SK-N-SH (cell line): ENCODE data around the gene PDE6A. TPM values are rescaled to one million over a fixed set of nuclear protein-coding genes. Genes with fewer than 3 reads are reported as not detected.

Experiments
- CTCF ChIA-PET: fragments of 300-600, 350-600 bp; formaldehyde crosslinking; extraction: SDS; loops from one replicate; lab custom pipeline; 2021; lab: Yijun Ruan, JAX
- POLR2A ChIA-PET: fragments of 350-600 bp; sonication (Branson Sonifier 250); formaldehyde crosslinking; extraction: SDS; loops from one replicate; lab custom pipeline; 2020; ENCODE audit warnings: antibody characterized with exemption, inconsistent platforms; lab: Yijun Ruan, JAX
- DNase-seq: peaks from one replicate; pipeline ENCODE4 v3.0.0; 2012
- H2AFZ ChIP-seq: fragments of 200-600 bp; sonication (generic); 2 replicates; pipeline ENCODE4 v1.8.1; 2016; ENCODE audit warnings: antibody characterized with exemption, mild to moderate bottlenecking, low read depth
- H3F3A ChIP-seq: fragments of 200-600 bp; sonication (generic); replicated peaks from 2 replicates; pipeline ENCODE3; 2016; ENCODE audit warnings: antibody characterized with exemption, mild to moderate bottlenecking; ENCODE audit not compliant: insufficient read depth
- H3K27ac ChIP-seq, 2 experiments: fragments of 200-500 bp in 1 of 2; fragments of 200-600 bp in 1 of 2; sonication (Bioruptor generic) in 1 of 2; sonication (generic), shearing (Covaris generic) in 1 of 2; 2 replicates each; pipeline versions ENCODE4 v1.5.1 to v1.6.1; 2014 to 2016; ENCODE audit warnings: low read depth in 2 of 2, inconsistent platforms in 1 of 2, low read length in 1 of 2, mild to moderate bottlenecking in 1 of 2, mixed read lengths in 1 of 2
- H3K27me3 ChIP-seq: fragments of 200-600 bp; sonication (generic), shearing (Covaris generic); 2 replicates; pipeline ENCODE4 v1.6.1; 2016; ENCODE audit warnings: mixed run types; ENCODE audit not compliant: insufficient read depth
- H3K36me3 ChIP-seq, 2 experiments: fragments of 200-500 bp in 1 of 2; fragments of 200-600 bp in 1 of 2; sonication (Bioruptor generic) in 1 of 2; sonication (generic) in 1 of 2; replicated peaks in 1 of 2; 2 replicates each; pipeline versions ENCODE3 to v1.5.1; 2014 to 2016; ENCODE audit warnings: low read length in 1 of 2, mild to moderate bottlenecking in 1 of 2; ENCODE audit not compliant: insufficient read depth in 2 of 2, control insufficient read depth in 1 of 2
- H3K4me1 ChIP-seq, 2 experiments: fragments of 200-500 bp in 1 of 2; fragments of 200-600 bp in 1 of 2; sonication (Bioruptor generic) in 1 of 2; sonication (generic), shearing (Covaris generic) in 1 of 2; 2 replicates each; pipeline versions ENCODE4 v1.5.1 to v1.6.1; 2014 to 2016; ENCODE audit warnings: low read depth in 1 of 2, low read length in 1 of 2, mixed run types in 1 of 2; ENCODE audit not compliant: insufficient read depth in 2 of 2, control insufficient read depth in 1 of 2
- H3K4me2 ChIP-seq: fragments of 200-600 bp; sonication (generic), shearing (Covaris generic); 2 replicates; pipeline ENCODE4 v1.6.1; 2017; ENCODE audit warnings: mixed run types
- H3K4me3 ChIP-seq, 2 experiments: fragments of 200-500 bp in 1 of 2; fragments of 200-600 bp in 1 of 2; sonication (Bioruptor generic) in 1 of 2; sonication (generic), shearing (Covaris generic) in 1 of 2; 2 replicates each; pipeline versions ENCODE4 v1.5.1 to v1.8.1; 2014 to 2016; ENCODE audit warnings: low read depth in 2 of 2, inconsistent platforms in 1 of 2, low read length in 1 of 2, mild to moderate bottlenecking in 1 of 2, mixed read lengths in 1 of 2, moderate library complexity in 1 of 2
- H3K79me2 ChIP-seq: fragments of 200-600 bp; sonication (generic); 2 replicates; pipeline ENCODE4 v1.8.1; 2017; ENCODE audit warnings: mild to moderate bottlenecking; ENCODE audit not compliant: insufficient read depth
- H3K9ac ChIP-seq: fragments of 200-600 bp; sonication (generic); 2 replicates; pipeline ENCODE4 v1.6.1; 2017; ENCODE audit warnings: mixed run types
- H3K9me2 ChIP-seq: fragments of 200-600 bp; sonication (generic); 2 replicates; pipeline ENCODE4 v1.6.1; 2017; ENCODE audit warnings: mixed run types
- H3K9me3 ChIP-seq: fragments of 200-600 bp; sonication (generic); 2 replicates; pipeline ENCODE4 v1.6.1; 2017; ENCODE audit warnings: mixed run types, mild to moderate bottlenecking, moderate library complexity
- H4K20me1 ChIP-seq: fragments of 200-600 bp; sonication (generic); 2 replicates; pipeline ENCODE4 v1.6.1; 2017; ENCODE audit warnings: mild to moderate bottlenecking, mixed run types; ENCODE audit not compliant: insufficient read depth
- CHD2 ChIP-seq: fragments of 150-350 bp; IDR thresholded peaks from 2 replicates; pipeline ENCODE4 v1.6.1; 2018; ENCODE audit warnings: low read length; ENCODE audit not compliant: partially characterized antibody
- EZH2phosphoT487 ChIP-seq: fragments of 200-600 bp; sonication (generic); IDR thresholded peaks from 2 replicates; pipeline ENCODE4 v1.6.1; 2017; ENCODE audit warnings: low read depth, mixed run types, mild to moderate bottlenecking, antibody characterized with exemption, moderate library complexity, borderline replicate concordance
- FOXJ3 ChIP-seq: sonication (generic); formaldehyde crosslinking; IDR thresholded peaks from 2 replicates; pipeline ENCODE4 v1.5.1; 2020; ENCODE audit warnings: mild to moderate bottlenecking, missing genetic modification reagents
- GABPA ChIP-seq: IDR thresholded peaks from 2 replicates; pipeline ENCODE4 v1.4.0; 2012; ENCODE audit warnings: low read depth, mild to moderate bottlenecking
- MEF2A ChIP-seq: IDR thresholded peaks from 2 replicates; pipeline ENCODE4 v1.4.0; 2012; ENCODE audit warnings: low read depth, borderline replicate concordance
- MXI1 ChIP-seq: IDR thresholded peaks from 2 replicates; pipeline ENCODE4 v1.6.1; 2012; ENCODE audit warnings: mild to moderate bottlenecking, low read depth, low read length, improper control_type of control experiment
- RAD21 ChIP-seq: IDR thresholded peaks from 2 replicates; pipeline ENCODE4 v1.6.1; 2012; ENCODE audit warnings: mild to moderate bottlenecking, low read length
- TAF1 ChIP-seq: IDR thresholded peaks from 2 replicates; pipeline ENCODE4 v1.6.1; 2012; ENCODE audit warnings: low read depth, mild to moderate bottlenecking, low read length, moderate library complexity, borderline replicate concordance
- WGBS: methylation state at CpG from one replicate; pipeline ENCODE4 v1.1.6; 2017; ENCODE audit warnings: low lambda C conversion rate; 5-methylcytosine and 5-hydroxymethylcytosine counted together
- polyA plus RNA-seq, 3 experiments: library from polyadenylated mRNA; depleted of rRNA; stranded (reverse); fragments of >200 nt; gene quantifications; 2 replicates each; pipeline ENCODE4 v1.2.3, GENCODE V29; 2012
- TF ChIP-seq, protein P1 (sequence below): IDR thresholded peaks from 2 replicates; pipeline ENCODE4 v1.6.1; 2012; ENCODE audit warnings: mild to moderate bottlenecking, low read depth, low read length, moderate library complexity
- TF ChIP-seq, protein P2 (sequence below): IDR thresholded peaks from 2 replicates; pipeline ENCODE4 v1.4.0; 2012; ENCODE audit warnings: low read depth, borderline replicate concordance
- TF ChIP-seq, protein P3 (sequence below): fragments of 150-350 bp; IDR thresholded peaks from 2 replicates; pipeline ENCODE4 v1.6.1; 2016; ENCODE audit warnings: mild to moderate bottlenecking, low read depth, low read length

The PDE6A gene
- polyA plus RNA-seq, 1 of the 3 experiments (the other 2 are of a cell fraction): 0.05 TPM

DNA sequence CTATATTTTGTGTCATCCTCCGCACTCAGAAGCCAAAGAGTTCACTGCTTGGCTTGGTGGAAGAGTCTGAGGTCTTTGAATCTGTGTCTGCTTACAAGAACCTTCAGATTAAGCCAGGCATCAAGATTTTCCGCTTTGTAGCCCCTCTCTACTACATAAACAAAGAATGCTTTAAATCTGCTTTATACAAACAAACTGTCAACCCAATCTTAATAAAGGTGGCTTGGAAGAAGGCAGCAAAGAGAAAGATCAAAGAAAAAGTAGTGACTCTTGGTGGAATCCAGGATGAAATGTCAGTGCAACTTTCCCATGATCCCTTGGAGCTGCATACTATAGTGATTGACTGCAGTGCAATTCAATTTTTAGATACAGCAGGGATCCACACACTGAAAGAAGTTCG, 36.6 kb upstream of the PDE6A start (continued):
- TF ChIP-seq MEF2A (no peak), MXI1 (no peak), TAF1 (no peak), FOXJ3 (CRISPR knock-in tag) (no peak), EZH2phosphoT487 (no peak), CHD2 (no peak)

DNA sequence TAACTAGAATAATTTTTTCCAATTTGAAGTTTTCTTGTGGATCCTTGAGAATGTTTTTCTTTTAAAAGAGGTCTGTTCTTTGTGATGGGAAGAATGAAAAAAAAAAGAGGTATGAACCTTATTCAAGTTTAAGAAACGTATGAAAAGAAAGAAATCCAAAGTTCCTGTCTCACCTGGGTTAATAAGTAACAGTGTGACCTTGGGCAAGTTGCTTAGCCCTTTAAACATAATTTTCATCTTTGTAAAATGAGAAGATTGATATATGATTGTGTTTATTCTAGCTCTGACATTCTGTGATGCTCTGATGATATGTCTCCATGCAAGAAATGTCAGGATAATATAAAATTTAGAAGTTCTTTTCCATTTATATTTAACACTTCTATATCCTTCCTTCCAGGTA, 35.3 kb upstream of the PDE6A start:
- no peak overlapping the region for H3K27ac ChIP-seq
- no peaks in the 10 kb centered on the region for H3K27me3 ChIP-seq
- H2AFZ ChIP-seq: no peak overlapping the region
- no peak for DNase-seq
- H3K4me3 ChIP-seq: no peak overlapping the region
- ChIA-PET POLR2A (no interaction called here), CTCF (interaction anchor here (0.5 to 6.8 kb wide), 6 partner anchors 11 to 1064 kb away, joined by 3 to 38 read pairs (median 5); no protein-coding TSS in a partner anchor)
- H3K9me2 ChIP-seq: no peaks in the 10 kb centered on the region
- peaks cover 9 to 26% of the 10 kb centered on the region in 2 experiments for H3K36me3 ChIP-seq
- H3K79me2 ChIP-seq: no peaks in the 10 kb centered on the region
- H3F3A ChIP-seq: no peaks in the 10 kb centered on the region
- H3K4me2 ChIP-seq: no peak overlapping the region
- no peak for TF ChIP-seq GABPA
- TF ChIP-seq, protein P1, sequence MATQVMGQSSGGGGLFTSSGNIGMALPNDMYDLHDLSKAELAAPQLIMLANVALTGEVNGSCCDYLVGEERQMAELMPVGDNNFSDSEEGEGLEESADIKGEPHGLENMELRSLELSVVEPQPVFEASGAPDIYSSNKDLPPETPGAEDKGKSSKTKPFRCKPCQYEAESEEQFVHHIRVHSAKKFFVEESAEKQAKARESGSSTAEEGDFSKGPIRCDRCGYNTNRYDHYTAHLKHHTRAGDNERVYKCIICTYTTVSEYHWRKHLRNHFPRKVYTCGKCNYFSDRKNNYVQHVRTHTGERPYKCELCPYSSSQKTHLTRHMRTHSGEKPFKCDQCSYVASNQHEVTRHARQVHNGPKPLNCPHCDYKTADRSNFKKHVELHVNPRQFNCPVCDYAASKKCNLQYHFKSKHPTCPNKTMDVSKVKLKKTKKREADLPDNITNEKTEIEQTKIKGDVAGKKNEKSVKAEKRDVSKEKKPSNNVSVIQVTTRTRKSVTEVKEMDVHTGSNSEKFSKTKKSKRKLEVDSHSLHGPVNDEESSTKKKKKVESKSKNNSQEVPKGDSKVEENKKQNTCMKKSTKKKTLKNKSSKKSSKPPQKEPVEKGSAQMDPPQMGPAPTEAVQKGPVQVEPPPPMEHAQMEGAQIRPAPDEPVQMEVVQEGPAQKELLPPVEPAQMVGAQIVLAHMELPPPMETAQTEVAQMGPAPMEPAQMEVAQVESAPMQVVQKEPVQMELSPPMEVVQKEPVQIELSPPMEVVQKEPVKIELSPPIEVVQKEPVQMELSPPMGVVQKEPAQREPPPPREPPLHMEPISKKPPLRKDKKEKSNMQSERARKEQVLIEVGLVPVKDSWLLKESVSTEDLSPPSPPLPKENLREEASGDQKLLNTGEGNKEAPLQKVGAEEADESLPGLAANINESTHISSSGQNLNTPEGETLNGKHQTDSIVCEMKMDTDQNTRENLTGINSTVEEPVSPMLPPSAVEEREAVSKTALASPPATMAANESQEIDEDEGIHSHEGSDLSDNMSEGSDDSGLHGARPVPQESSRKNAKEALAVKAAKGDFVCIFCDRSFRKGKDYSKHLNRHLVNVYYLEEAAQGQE: no peak
- TF ChIP-seq, protein P2, sequence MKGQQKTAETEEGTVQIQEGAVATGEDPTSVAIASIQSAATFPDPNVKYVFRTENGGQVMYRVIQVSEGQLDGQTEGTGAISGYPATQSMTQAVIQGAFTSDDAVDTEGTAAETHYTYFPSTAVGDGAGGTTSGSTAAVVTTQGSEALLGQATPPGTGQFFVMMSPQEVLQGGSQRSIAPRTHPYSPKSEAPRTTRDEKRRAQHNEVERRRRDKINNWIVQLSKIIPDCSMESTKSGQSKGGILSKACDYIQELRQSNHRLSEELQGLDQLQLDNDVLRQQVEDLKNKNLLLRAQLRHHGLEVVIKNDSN: no peak
- TF ChIP-seq, protein P3, sequence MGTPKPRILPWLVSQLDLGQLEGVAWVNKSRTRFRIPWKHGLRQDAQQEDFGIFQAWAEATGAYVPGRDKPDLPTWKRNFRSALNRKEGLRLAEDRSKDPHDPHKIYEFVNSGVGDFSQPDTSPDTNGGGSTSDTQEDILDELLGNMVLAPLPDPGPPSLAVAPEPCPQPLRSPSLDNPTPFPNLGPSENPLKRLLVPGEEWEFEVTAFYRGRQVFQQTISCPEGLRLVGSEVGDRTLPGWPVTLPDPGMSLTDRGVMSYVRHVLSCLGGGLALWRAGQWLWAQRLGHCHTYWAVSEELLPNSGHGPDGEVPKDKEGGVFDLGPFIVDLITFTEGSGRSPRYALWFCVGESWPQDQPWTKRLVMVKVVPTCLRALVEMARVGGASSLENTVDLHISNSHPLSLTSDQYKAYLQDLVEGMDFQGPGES: no peak
- TF ChIP-seq MXI1: no peak
- TF ChIP-seq RAD21: no peak
- WGBS: 98% methylated on average over 1 of the region's 1 CpG
- no peaks in the 10 kb centered on the region for H3K9me3 ChIP-seq
- no peak overlapping the region for H3K9ac ChIP-seq
- H3K4me1 ChIP-seq: no peaks in the 10 kb centered on the region
- H4K20me1 ChIP-seq: no peaks in the 10 kb centered on the region
